Measurements from ENCODE around the gene UBR3. TPM values are rescaled to one million over a fixed set of nuclear protein-coding genes. Genes with fewer than 3 reads are reported as not detected.

The UBR3 gene
- total RNA-seq, 4 donors from 2014 or later: 101 to 192 (median 114) TPM

DNA sequence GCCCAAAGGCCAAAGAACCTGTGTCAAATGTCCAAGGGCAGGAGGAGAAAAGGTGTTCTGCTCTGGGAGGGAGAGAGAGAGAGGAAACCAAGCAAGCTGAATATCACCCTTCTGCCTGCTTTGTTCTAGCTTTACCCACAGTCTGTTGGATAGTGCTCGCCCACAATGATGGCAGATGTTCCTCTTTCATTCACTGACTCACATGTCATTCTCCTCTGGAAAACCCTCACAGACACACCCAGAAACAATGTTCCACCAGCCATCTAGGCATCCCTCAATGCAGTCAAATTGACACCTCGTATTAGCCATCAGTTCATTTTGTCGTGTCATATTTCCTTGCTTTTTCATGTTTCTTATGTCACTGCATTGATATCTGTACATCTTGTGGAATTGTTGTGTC, 150.3 kb downstream of the UBR3 start:
- Histone ChIP-seq H3K27ac (no peak overlapping the region), H3K4me3 (replicated peaks in 1 of 3) (no peak overlapping the region), H3K27me3 (no peaks in the 10 kb centered on the region), H3K4me1 (no peaks in the 10 kb centered on the region), H3K36me3 (no peaks in the 10 kb centered on the region), H3K9me3 (no peaks in the 10 kb centered on the region)
- intact Hi-C loops (cut with DNase I): no loop called here
- no peak for DNase-seq
- TF ChIP-seq CTCF (IDR thresholded peaks at IDR 0.05) (no peak), POLR2A (IDR thresholded peaks at IDR 0.05) (no peak)
- 96 to 99% methylated on average over 3 of the region's 3 CpGs for WGBS, 2 donors

DNA sequence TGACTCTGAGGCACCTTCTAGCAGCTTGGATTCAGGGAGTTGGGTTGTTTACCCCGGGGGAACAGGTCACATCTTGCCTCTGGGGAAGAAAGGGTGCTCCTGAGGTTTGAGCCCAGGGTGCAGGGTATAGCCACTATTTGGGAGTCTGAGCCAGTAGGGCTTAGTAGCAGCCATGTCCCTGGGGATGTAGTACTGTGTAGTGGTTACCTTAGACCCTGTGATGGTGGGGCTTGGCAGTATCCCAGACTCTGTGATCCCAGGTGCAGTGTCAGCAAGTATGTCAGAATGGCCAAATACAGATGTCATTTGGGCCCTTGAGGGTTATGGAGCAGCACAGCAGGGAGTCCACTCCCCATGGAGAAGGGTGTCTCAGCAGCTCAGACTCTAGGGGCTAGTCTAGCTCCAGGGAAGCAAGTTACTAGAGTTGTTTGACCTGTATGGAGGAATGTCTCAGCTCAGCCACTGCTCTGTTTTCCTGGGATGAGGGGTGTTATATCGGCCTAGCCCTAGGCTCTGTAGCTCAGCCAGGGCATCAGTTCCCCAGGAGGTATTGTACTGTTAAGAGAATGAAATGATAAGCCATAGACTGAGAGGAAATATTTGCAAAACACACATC, 151.3 kb downstream of the UBR3 start:
- no peak for DNase-seq
- Histone ChIP-seq H3K9me3 (no peaks in the 10 kb centered on the region), H3K27ac (no peak overlapping the region), H3K4me1 (no peaks in the 10 kb centered on the region), H3K27me3 (no peaks in the 10 kb centered on the region), H3K36me3 (no peaks in the 10 kb centered on the region), H3K4me3 (replicated peaks in 1 of 3) (no peak overlapping the region)
- intact Hi-C loops (cut with DNase I): no loop called here
- no peak for TF ChIP-seq POLR2A (IDR thresholded peaks at IDR 0.05)
- TF ChIP-seq CTCF (IDR thresholded peaks at IDR 0.05): no peak
- 81 to 92% methylated on average over 2 of the region's 2 CpGs for WGBS, 2 donors

DNA sequence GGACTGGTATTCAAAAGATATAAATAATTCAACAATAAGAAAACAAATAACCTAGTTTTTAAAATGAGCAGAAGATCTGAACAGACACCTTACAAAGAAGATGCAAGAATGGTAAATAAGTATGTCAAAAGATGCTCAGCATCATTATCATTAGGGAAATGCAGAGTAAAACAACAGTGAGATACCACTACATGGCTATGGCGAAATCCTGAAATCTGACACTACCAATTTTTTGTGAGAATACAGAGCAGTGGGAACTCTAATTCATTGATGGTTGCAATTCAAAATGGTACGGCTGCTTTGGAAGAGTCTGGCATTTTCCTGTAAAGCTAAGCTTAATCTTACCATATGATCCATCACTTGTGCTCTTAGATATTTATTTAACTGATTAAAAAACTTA, 151.8 kb downstream of the UBR3 start:
- no peaks in the 10 kb centered on the region for H3K36me3 ChIP-seq
- intact Hi-C loops (cut with DNase I): no loop called here
- no peak overlapping the region for H3K4me3 ChIP-seq (replicated peaks in 1 of 3)
- H3K27me3 ChIP-seq: no peaks in the 10 kb centered on the region
- 96 to 100% methylated on average over 2 of the region's 2 CpGs for WGBS, 2 donors
- TF ChIP-seq CTCF (IDR thresholded peaks at IDR 0.05): no peak
- no peak for TF ChIP-seq POLR2A (IDR thresholded peaks at IDR 0.05)
- H3K27ac ChIP-seq: no peak overlapping the region
- DNase-seq: no peak
- H3K9me3 ChIP-seq: no peaks in the 10 kb centered on the region
- no peaks in the 10 kb centered on the region for H3K4me1 ChIP-seq

- DNase-seq: no peak
- intact Hi-C loops (cut with DNase I): no loop called here
- Histone ChIP-seq H3K36me3 (no peaks in the 10 kb centered on the region), H3K27me3 (no peaks in the 10 kb centered on the region), H3K4me1 (no peaks in the 10 kb centered on the region), H3K9me3 (no peaks in the 10 kb centered on the region), H3K4me3 (replicated peaks in 1 of 3) (no peak overlapping the region), H3K27ac (no peak overlapping the region)
- TF ChIP-seq POLR2A (IDR thresholded peaks at IDR 0.05): no peak
- TF ChIP-seq CTCF (IDR thresholded peaks at IDR 0.05): no peak
- WGBS, 2 donors: 93% methylated on average over 4 of the region's 4 CpGs
Measured at GRCh38 chr2:169980001-169980400, 152.7 kb downstream of the UBR3 start.

DNA sequence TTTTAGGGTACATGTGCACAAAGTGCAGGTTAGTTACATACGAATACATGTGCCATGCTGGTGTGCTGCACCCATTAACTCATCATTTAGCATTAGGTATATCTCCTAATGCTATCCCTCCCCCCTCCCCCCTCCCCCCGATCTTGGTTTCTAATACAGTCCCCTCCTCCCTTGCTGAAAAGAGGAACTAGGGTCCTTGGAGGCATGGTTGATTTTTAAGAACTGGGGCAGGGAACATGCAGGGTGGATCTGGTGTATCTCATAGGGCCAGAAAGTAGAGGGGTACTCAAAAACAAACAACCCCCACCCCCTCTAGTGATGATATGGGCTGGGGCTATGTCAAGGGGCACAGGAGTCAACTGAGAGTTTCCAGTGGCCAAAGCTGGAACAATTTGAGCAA, 153.4 kb downstream of the UBR3 start:
- intact Hi-C loops (cut with DNase I): no loop called here
- Histone ChIP-seq H3K4me1 (no peaks in the 10 kb centered on the region), H3K9me3 (no peaks in the 10 kb centered on the region), H3K27ac (no peak overlapping the region), H3K27me3 (no peaks in the 10 kb centered on the region), H3K36me3 (no peaks in the 10 kb centered on the region), H3K4me3 (replicated peaks in 1 of 3) (no peak overlapping the region)
- DNase-seq: no peak
- TF ChIP-seq POLR2A (IDR thresholded peaks at IDR 0.05): no peak
- TF ChIP-seq CTCF (IDR thresholded peaks at IDR 0.05): no peak
- WGBS, 2 donors: 89 to 91% methylated on average over 2 of the region's 2 CpGs
